Liver (tissue), 9 donors: ENCODE measurements around the gene KRT14. TPM values are rescaled to one million over a fixed set of nuclear protein-coding genes. Genes with fewer than 3 reads are reported as not detected.

Experiments
- DNase-seq: peaks from one replicate; pipeline ENCODE4 v3.0.0-alpha.2; 2017; ENCODE audit warnings: low spot score
- H3K27ac ChIP-seq, 2 donors: one replicate each; pipeline ENCODE4 v1.7.0; 2013; ENCODE audit warnings: inconsistent platforms in 2 of 2, low read length in 2 of 2, control low read depth in 1 of 2, low read depth in 1 of 2, mild to moderate bottlenecking in 1 of 2
- H3K27me3 ChIP-seq, 4 donors: one replicate each; pipeline versions ENCODE4 v1.6.1 to v1.7.0; 2013; ENCODE audit warnings: low read length in 3 of 4, inconsistent platforms in 1 of 4, mild to moderate bottlenecking in 1 of 4, moderate library complexity in 1 of 4; ENCODE audit not compliant: control insufficient read depth in 4 of 4, insufficient read depth in 4 of 4
- H3K36me3 ChIP-seq, 4 donors: one replicate each; pipeline versions ENCODE4 v1.6.1 to v1.7.0; 2013; ENCODE audit warnings: low read length in 3 of 4, mild to moderate bottlenecking in 3 of 4, low read depth in 1 of 4, moderate library complexity in 1 of 4; ENCODE audit not compliant: control insufficient read depth in 4 of 4, insufficient read depth in 3 of 4
- H3K4me1 ChIP-seq, 4 donors: one replicate each; pipeline versions ENCODE4 v1.6.1 to v1.7.0; 2013; ENCODE audit warnings: low read length in 3 of 4, mild to moderate bottlenecking in 3 of 4, moderate library complexity in 1 of 4; ENCODE audit not compliant: control insufficient read depth in 4 of 4, insufficient read depth in 4 of 4
- H3K4me3 ChIP-seq, 3 donors: one replicate each; pipeline versions ENCODE4 v1.6.1 to v1.7.0; 2013; ENCODE audit warnings: low read length in 3 of 3, control low read depth in 1 of 3, low read depth in 1 of 3, mild to moderate bottlenecking in 1 of 3
- H3K9ac ChIP-seq, 2 donors: one replicate each; pipeline ENCODE4 v1.7.0; 2013; ENCODE audit warnings: low read length in 2 of 2, mild to moderate bottlenecking in 2 of 2, moderate library complexity in 2 of 2, control low read depth in 1 of 2, low read depth in 1 of 2
- H3K9me3 ChIP-seq, 4 donors: one replicate each; pipeline versions ENCODE4 v1.6.1 to v1.7.0; 2013; ENCODE audit warnings: low read length in 3 of 4; ENCODE audit not compliant: control insufficient read depth in 4 of 4
- EGR1 ChIP-seq, 2 donors: IDR thresholded peaks; 2 replicates each; pipeline ENCODE4 v1.6.1; 2016 to 2018; ENCODE audit warnings: antibody characterized with exemption in 2 of 2, low read depth in 2 of 2
- FOXA2 ChIP-seq: IDR thresholded peaks from 2 replicates; pipeline ENCODE4 v1.6.1; 2016; ENCODE audit warnings: antibody characterized with exemption
- GABPA ChIP-seq, 2 donors: IDR thresholded peaks in 1 of 2; conservative IDR thresholded peaks in 1 of 2; 2 replicates each; pipeline ENCODE4 v1.6.1; 2016; ENCODE audit warnings: antibody characterized with exemption in 2 of 2, mild to moderate bottlenecking in 1 of 2, moderate library complexity in 1 of 2
- HNF4A ChIP-seq, 2 donors: conservative IDR thresholded peaks; 2 replicates each; pipeline ENCODE4 v1.6.1; 2016; ENCODE audit warnings: antibody characterized with exemption in 2 of 2, mild to moderate bottlenecking in 2 of 2
- HNF4G ChIP-seq: IDR thresholded peaks from 2 replicates; pipeline ENCODE4 v1.6.1; 2016; ENCODE audit warnings: antibody characterized with exemption
- NR2F2 ChIP-seq: IDR thresholded peaks from 2 replicates; pipeline ENCODE4 v1.6.1; 2016; ENCODE audit warnings: antibody characterized with exemption
- RAD21 ChIP-seq, 2 donors: IDR thresholded peaks; 2 replicates each; pipeline ENCODE4 v1.6.1; 2016; ENCODE audit warnings: antibody characterized with exemption in 2 of 2, mild to moderate bottlenecking in 2 of 2
- RXRA ChIP-seq, 2 donors: IDR thresholded peaks; 2 replicates each; pipeline ENCODE4 v1.6.1; 2017 to 2018; ENCODE audit warnings: antibody characterized with exemption in 2 of 2, mild to moderate bottlenecking in 1 of 2
- SP1 ChIP-seq: IDR thresholded peaks from 2 replicates; pipeline ENCODE4 v1.6.1; 2018; ENCODE audit warnings: antibody characterized with exemption, mild to moderate bottlenecking
- YY1 ChIP-seq: IDR thresholded peaks from 2 replicates; pipeline ENCODE4 v1.6.1; 2016; ENCODE audit warnings: antibody characterized with exemption, mild to moderate bottlenecking
- WGBS: extraction: QIAGEN DNeasy Blood & Tissue Kit; methylation state at CpG from one replicate; pipeline ENCODE4 v1.1.7; 2013; 5-methylcytosine and 5-hydroxymethylcytosine counted together
- polyA plus RNA-seq, 2 donors: library from polyadenylated mRNA; stranded (reverse) in 1 of 2; unstranded in 1 of 2; fragments of 200-250 nt in 1 of 2; fragments of >200 nt in 1 of 2; fragmentation: Nextera tagmentation in 1 of 2; extraction: Ambion mirVana in 1 of 2; gene quantifications; one replicate each; pipeline versions ENCODE4 v1.2.1 to v1.2.3, GENCODE V29; 2013 to 2015
- total RNA-seq, 2 donors: library from RNA; depleted of rRNA; stranded (reverse); fragments of >200 nt; gene quantifications; one replicate each; pipeline ENCODE4 v1.2.3, GENCODE V29; 2014
- TF ChIP-seq, protein P1 (sequence below): fragments of 150-350 bp; IDR thresholded peaks from 2 replicates; pipeline ENCODE4 v1.5.1; 2017; ENCODE audit warnings: improper control_type of control experiment, low read depth, low read length; ENCODE audit not compliant: missing input control
- TF ChIP-seq, protein P2 (sequence below): IDR thresholded peaks from 2 replicates; pipeline ENCODE4 v1.6.1; 2016; ENCODE audit warnings: antibody characterized with exemption, mild to moderate bottlenecking
- TF ChIP-seq, protein P3 (sequence below): IDR thresholded peaks from 2 replicates; pipeline ENCODE4 v1.6.1; 2016; ENCODE audit warnings: antibody characterized with exemption
- donor health status: healthy.
- donor health status: healthy.
- donor health status: healthy.
- donor health status: healthy.
- donor health status: healthy.

Gene KRT14
- total and polyA plus RNA-seq, 4 donors, result not detected

DNA sequence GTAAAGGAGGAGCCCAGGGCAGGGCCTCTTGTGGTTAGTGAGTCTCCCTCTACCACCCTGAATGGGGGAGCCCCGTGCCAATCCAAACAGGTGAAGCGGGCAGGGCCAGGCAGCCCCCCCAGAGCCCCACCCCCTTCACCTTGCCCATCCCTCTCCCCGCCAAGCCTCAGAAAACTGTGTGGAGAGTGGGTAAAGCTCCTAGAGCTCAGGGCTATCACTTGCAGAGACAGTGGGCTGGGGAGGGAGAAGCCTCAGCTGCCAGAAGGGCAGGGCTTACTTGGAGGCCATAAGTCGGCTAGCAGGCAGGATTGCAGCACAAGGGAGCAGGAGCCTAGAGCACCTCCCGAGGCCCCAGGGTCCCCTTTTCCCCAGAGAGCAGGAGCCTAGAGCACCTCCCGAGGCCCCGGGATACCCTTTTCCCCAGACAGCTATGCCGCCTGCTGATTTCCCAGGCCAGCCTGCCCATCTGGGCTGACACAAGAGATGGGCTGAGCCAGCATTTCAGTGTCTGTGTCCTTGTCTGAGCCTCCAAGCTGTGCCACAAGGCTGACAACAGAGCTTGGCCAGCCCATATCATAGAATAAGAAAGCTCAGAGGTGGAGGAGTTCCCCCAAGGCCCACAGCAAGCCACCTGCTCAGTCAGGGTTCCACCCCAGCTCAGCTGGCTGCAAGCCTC is 6.7 kb upstream of the KRT14 start (continued):
- TF ChIP-seq, protein P1, sequence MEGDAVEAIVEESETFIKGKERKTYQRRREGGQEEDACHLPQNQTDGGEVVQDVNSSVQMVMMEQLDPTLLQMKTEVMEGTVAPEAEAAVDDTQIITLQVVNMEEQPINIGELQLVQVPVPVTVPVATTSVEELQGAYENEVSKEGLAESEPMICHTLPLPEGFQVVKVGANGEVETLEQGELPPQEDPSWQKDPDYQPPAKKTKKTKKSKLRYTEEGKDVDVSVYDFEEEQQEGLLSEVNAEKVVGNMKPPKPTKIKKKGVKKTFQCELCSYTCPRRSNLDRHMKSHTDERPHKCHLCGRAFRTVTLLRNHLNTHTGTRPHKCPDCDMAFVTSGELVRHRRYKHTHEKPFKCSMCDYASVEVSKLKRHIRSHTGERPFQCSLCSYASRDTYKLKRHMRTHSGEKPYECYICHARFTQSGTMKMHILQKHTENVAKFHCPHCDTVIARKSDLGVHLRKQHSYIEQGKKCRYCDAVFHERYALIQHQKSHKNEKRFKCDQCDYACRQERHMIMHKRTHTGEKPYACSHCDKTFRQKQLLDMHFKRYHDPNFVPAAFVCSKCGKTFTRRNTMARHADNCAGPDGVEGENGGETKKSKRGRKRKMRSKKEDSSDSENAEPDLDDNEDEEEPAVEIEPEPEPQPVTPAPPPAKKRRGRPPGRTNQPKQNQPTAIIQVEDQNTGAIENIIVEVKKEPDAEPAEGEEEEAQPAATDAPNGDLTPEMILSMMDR, result no peak
- TF ChIP-seq EGR1 (IDR thresholded peaks at IDR 0.05; ENCODE audit: low read depth in 2 of 2) (no peak), HNF4G (no peak), NR2F2 (no peak), YY1 (no peak)

DNA sequence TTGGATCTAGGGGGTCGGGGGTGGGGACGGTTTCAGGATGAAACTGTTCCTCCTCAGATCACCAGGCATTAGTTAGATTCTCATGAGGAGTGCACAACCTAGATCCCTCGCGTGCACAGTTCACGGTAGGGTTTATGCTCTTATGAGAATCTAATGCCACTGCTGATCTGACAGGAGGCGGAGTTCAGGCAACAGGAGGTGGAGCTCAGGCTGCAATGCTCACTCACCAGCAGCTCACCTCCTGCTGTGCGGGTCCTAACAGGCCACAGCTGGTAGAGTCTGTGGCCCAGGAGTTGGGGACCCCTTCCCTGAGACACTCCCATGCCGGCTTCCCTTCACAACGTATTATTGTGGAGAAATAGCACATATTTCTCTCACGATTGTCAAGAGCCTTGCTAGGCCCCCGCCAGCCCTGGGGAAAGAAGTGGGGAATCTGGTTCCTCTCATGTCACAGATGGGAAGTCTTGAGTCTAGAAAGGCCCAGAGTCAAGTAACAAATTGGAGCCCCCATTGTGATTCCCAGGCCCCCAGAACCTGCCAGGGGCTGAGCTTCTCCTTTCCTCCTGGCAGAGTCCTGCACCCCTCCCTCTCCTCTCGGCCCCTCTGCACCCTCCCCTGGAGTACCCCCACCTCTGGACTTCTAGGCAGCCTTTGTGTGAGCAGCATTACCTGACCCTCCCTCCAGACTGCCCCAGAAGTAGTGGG is 6.1 kb upstream of the KRT14 start:
- 83% methylated on average over 12 of the region's 12 CpGs for WGBS
- H3K4me3 ChIP-seq, result no peak overlapping the region
- TF ChIP-seq, protein P1, result no peak
- TF ChIP-seq, protein P2, sequence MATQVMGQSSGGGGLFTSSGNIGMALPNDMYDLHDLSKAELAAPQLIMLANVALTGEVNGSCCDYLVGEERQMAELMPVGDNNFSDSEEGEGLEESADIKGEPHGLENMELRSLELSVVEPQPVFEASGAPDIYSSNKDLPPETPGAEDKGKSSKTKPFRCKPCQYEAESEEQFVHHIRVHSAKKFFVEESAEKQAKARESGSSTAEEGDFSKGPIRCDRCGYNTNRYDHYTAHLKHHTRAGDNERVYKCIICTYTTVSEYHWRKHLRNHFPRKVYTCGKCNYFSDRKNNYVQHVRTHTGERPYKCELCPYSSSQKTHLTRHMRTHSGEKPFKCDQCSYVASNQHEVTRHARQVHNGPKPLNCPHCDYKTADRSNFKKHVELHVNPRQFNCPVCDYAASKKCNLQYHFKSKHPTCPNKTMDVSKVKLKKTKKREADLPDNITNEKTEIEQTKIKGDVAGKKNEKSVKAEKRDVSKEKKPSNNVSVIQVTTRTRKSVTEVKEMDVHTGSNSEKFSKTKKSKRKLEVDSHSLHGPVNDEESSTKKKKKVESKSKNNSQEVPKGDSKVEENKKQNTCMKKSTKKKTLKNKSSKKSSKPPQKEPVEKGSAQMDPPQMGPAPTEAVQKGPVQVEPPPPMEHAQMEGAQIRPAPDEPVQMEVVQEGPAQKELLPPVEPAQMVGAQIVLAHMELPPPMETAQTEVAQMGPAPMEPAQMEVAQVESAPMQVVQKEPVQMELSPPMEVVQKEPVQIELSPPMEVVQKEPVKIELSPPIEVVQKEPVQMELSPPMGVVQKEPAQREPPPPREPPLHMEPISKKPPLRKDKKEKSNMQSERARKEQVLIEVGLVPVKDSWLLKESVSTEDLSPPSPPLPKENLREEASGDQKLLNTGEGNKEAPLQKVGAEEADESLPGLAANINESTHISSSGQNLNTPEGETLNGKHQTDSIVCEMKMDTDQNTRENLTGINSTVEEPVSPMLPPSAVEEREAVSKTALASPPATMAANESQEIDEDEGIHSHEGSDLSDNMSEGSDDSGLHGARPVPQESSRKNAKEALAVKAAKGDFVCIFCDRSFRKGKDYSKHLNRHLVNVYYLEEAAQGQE, result no peak
- TF ChIP-seq GABPA (IDR thresholded peaks at IDR 0.05 in 1 of 2, conservative IDR thresholded peaks at IDR 0.05 in 1 of 2), result no peak
- TF ChIP-seq HNF4A (conservative IDR thresholded peaks at IDR 0.05), result no peak
- no peak for TF ChIP-seq YY1
- no peak for TF ChIP-seq RXRA (IDR thresholded peaks at IDR 0.05)
- no peak for TF ChIP-seq FOXA2
- TF ChIP-seq RAD21 (IDR thresholded peaks at IDR 0.05), result no peak
- no peak for TF ChIP-seq SP1
- TF ChIP-seq, protein P3, sequence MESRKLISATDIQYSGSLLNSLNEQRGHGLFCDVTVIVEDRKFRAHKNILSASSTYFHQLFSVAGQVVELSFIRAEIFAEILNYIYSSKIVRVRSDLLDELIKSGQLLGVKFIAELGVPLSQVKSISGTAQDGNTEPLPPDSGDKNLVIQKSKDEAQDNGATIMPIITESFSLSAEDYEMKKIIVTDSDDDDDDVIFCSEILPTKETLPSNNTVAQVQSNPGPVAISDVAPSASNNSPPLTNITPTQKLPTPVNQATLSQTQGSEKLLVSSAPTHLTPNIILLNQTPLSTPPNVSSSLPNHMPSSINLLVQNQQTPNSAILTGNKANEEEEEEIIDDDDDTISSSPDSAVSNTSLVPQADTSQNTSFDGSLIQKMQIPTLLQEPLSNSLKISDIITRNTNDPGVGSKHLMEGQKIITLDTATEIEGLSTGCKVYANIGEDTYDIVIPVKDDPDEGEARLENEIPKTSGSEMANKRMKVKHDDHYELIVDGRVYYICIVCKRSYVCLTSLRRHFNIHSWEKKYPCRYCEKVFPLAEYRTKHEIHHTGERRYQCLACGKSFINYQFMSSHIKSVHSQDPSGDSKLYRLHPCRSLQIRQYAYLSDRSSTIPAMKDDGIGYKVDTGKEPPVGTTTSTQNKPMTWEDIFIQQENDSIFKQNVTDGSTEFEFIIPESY, result no peak
- TF ChIP-seq EGR1 (IDR thresholded peaks at IDR 0.05; ENCODE audit: low read depth in 2 of 2), result no peak
- no peak for TF ChIP-seq NR2F2
- no peak for DNase-seq
- H3K27ac ChIP-seq, result no peak overlapping the region
- no peaks in the 10 kb centered on the region for H3K4me1 ChIP-seq
- no peaks in the 10 kb centered on the region for H3K9me3 ChIP-seq
- no peaks in the 10 kb centered on the region for H3K36me3 ChIP-seq
- H3K9ac ChIP-seq, result no peak overlapping the region
- peaks cover 0 to 3% (median 0%) of the 10 kb centered on the region in 4 donors for H3K27me3 ChIP-seq
